ENCODE results near the gene HHATL. TPM values are rescaled to one million over a fixed set of nuclear protein-coding genes. Genes with fewer than 3 reads are reported as not detected.

HHATL gene
- total RNA-seq, 5 donors from 2014 or later (not counting 1 experiment from before 2014, with no cell fraction given) = not detected

- H3K27ac Mint-ChIP-seq = no peak overlapping the region
- peaks cover 5 to 8% of the 10 kb centered on the region in 2 donors for H3K27me3 Mint-ChIP-seq
- 82% methylated on average over 8 of the region's 10 CpGs for WGBS (ENCODE audit: insufficient coverage)
- no peak overlapping the region for H3K27ac ChIP-seq (ENCODE audit: low read length)
- H3K4me3 Mint-ChIP-seq = no peak overlapping the region
- ATAC-seq (replicated peaks in 1 of 4) (no peak), DNase-seq (peak in 1 of 35 experiments; percentile 4)
- ChIA-PET POLR2A (no interaction called here), CTCF (interaction anchor here in 1 of 2 donors (0.6 kb wide), 1 partner anchor 141 kb away, joined by 3 read pairs; no protein-coding TSS in a partner anchor)
- H3K36me3 ChIP-seq (ENCODE audit: control insufficient read depth in 2 of 2, extremely low read depth in 1 of 2, insufficient read depth in 1 of 2, low read length in 1 of 2) = no peaks in the 10 kb centered on the region
- H3K4me1 Mint-ChIP-seq = peaks cover 0 to 3% (median 0%) of the 10 kb centered on the region in 3 donors
- no peaks in the 10 kb centered on the region for H3K9me3 Mint-ChIP-seq
- H3K36me3 Mint-ChIP-seq = no peaks in the 10 kb centered on the region
- no peak overlapping the region for H3K4me3 ChIP-seq (ENCODE audit: control insufficient read depth in 1 of 2, extremely low read depth in 1 of 2, low read length in 1 of 2)
- H3K4me1 ChIP-seq (ENCODE audit: control insufficient read depth in 1 of 2, extremely low read depth in 1 of 2, insufficient read depth in 2 of 2, low read length in 2 of 2) = peaks cover 0 to 6% of the 10 kb centered on the region in 2 experiments
- H3K9me3 ChIP-seq = no peaks in the 10 kb centered on the region
- H3K27me3 ChIP-seq (replicated peaks in 1 of 2; ENCODE audit: control insufficient read depth in 2 of 2, extremely low read depth in 1 of 2, insufficient read depth in 2 of 2, low read length in 1 of 2) = peaks cover 0 to 49% of the 10 kb centered on the region in 2 experiments
Measured at GRCh38 chr3:42705962-42706585, 3.5 kb upstream of the HHATL start.

GRCh38 chr3:42705058-42705767 lies 2.6 kb upstream of the HHATL start:
- peaks cover 5 to 8% of the 10 kb centered on the region in 2 donors for H3K27me3 Mint-ChIP-seq

GRCh38 chr3:42704136-42704841 lies 1.7 kb upstream of the HHATL start:
- WGBS (ENCODE audit: insufficient coverage) = 74% methylated on average over 8 of the region's 8 CpGs
- ATAC-seq (replicated peaks in 1 of 4) (no peak), DNase-seq (peak in 1 of 35 experiments; percentile 7)
- Mint-ChIP-seq H3K4me3 (no peak overlapping the region), H3K4me1 (peaks cover 0 to 4% (median 0%) of the 10 kb centered on the region in 3 donors), H3K36me3 (no peaks in the 10 kb centered on the region), H3K27ac (no peak overlapping the region), H3K27me3 (peaks cover 4 to 6% of the 10 kb centered on the region in 2 donors), H3K9me3 (no peaks in the 10 kb centered on the region)
- CTCF ChIA-PET = no interaction called here
- Histone ChIP-seq H3K4me3 (ENCODE audit: control insufficient read depth in 1 of 2, extremely low read depth in 1 of 2, low read length in 1 of 2) (no peak overlapping the region), H3K9me3 (no peaks in the 10 kb centered on the region), H3K27ac (ENCODE audit: low read length) (no peak overlapping the region), H3K27me3 (replicated peaks in 1 of 2; ENCODE audit: control insufficient read depth in 2 of 2, extremely low read depth in 1 of 2, insufficient read depth in 2 of 2, low read length in 1 of 2) (peaks cover 0 to 55% of the 10 kb centered on the region in 2 experiments), H3K4me1 (ENCODE audit: control insufficient read depth in 1 of 2, extremely low read depth in 1 of 2, insufficient read depth in 2 of 2, low read length in 2 of 2) (peaks cover 0 to 7% of the 10 kb centered on the region in 2 experiments), H3K36me3 (ENCODE audit: control insufficient read depth in 2 of 2, extremely low read depth in 1 of 2, insufficient read depth in 1 of 2, low read length in 1 of 2) (no peaks in the 10 kb centered on the region)
- POLR2A ChIA-PET = no interaction called here

More at GRCh38 chr3:42705058-42705767, 2.6 kb upstream of the HHATL start:
- no peak overlapping the region for H3K4me3 Mint-ChIP-seq
- H3K36me3 Mint-ChIP-seq = no peaks in the 10 kb centered on the region
- no peaks in the 10 kb centered on the region for H3K36me3 ChIP-seq (ENCODE audit: control insufficient read depth in 2 of 2, extremely low read depth in 1 of 2, insufficient read depth in 1 of 2, low read length in 1 of 2)
- ATAC-seq (replicated peaks in 1 of 4) = no peak
- no peaks in the 10 kb centered on the region for H3K9me3 ChIP-seq
- H3K27ac Mint-ChIP-seq = no peak overlapping the region
- no peaks in the 10 kb centered on the region for H3K9me3 Mint-ChIP-seq
- H3K27ac ChIP-seq (ENCODE audit: low read length) = no peak overlapping the region
- H3K4me1 Mint-ChIP-seq = peaks cover 0 to 4% (median 0%) of the 10 kb centered on the region in 3 donors
- H3K4me1 ChIP-seq (ENCODE audit: control insufficient read depth in 1 of 2, extremely low read depth in 1 of 2, insufficient read depth in 2 of 2, low read length in 2 of 2) = peaks cover 0 to 6% of the 10 kb centered on the region in 2 experiments
- H3K27me3 ChIP-seq (replicated peaks in 1 of 2; ENCODE audit: control insufficient read depth in 2 of 2, extremely low read depth in 1 of 2, insufficient read depth in 2 of 2, low read length in 1 of 2) = peaks cover 0 to 53% of the 10 kb centered on the region in 2 experiments
- no peak overlapping the region for H3K4me3 ChIP-seq (ENCODE audit: control insufficient read depth in 1 of 2, extremely low read depth in 1 of 2, low read length in 1 of 2)
- ChIA-PET CTCF (interaction anchor here in 1 of 2 donors (0.6 kb wide), 1 partner anchor 140 kb away, joined by 3 read pairs; no protein-coding TSS in a partner anchor), POLR2A (no interaction called here)
- peak in 1 of 35 experiments; percentile 5 for DNase-seq
- 73% methylated on average over 7 of the region's 7 CpGs for WGBS (ENCODE audit: insufficient coverage)

- Mint-ChIP-seq H3K27ac (no peak overlapping the region), H3K36me3 (no peaks in the 10 kb centered on the region), H3K27me3 (peaks cover 0 to 2% of the 10 kb centered on the region in 2 donors), H3K4me1 (peaks cover 0 to 7% (median 3%) of the 10 kb centered on the region in 3 donors), H3K9me3 (no peaks in the 10 kb centered on the region), H3K4me3 (no peak overlapping the region)
- Histone ChIP-seq H3K4me3 (ENCODE audit: control insufficient read depth in 1 of 2, extremely low read depth in 1 of 2, low read length in 1 of 2) (no peak overlapping the region), H3K36me3 (ENCODE audit: control insufficient read depth in 2 of 2, extremely low read depth in 1 of 2, insufficient read depth in 1 of 2, low read length in 1 of 2) (no peaks in the 10 kb centered on the region), H3K27ac (ENCODE audit: low read length) (no peak overlapping the region), H3K27me3 (replicated peaks in 1 of 2; ENCODE audit: control insufficient read depth in 2 of 2, extremely low read depth in 1 of 2, insufficient read depth in 2 of 2, low read length in 1 of 2) (peaks cover 0 to 56% of the 10 kb centered on the region in 2 experiments), H3K9me3 (no peaks in the 10 kb centered on the region), H3K4me1 (ENCODE audit: control insufficient read depth in 1 of 2, extremely low read depth in 1 of 2, insufficient read depth in 2 of 2, low read length in 2 of 2) (peaks cover 0 to 14% of the 10 kb centered on the region in 2 experiments)
- ATAC-seq (replicated peaks in 1 of 4) = no peak
- peak in 1 of 35 experiments; percentile 9 for DNase-seq
- WGBS (ENCODE audit: insufficient coverage) = no CpG with 5 or more reads among the region's 5 CpGs
- ChIA-PET POLR2A (no interaction called here), CTCF (no interaction called here)
Measured at GRCh38 chr3:42703695-42704025, 1.1 kb upstream of the HHATL start.

- ChIA-PET CTCF (no interaction called here), POLR2A (no interaction called here)
- ATAC-seq (replicated peaks in 1 of 4) (no peak), DNase-seq (peak in 1 of 35 experiments; percentile 4)
- Mint-ChIP-seq H3K27me3 (peaks cover 0 to 4% of the 10 kb centered on the region in 2 donors), H3K4me3 (no peak overlapping the region), H3K4me1 (peaks cover 0 to 11% (median 5%) of the 10 kb centered on the region in 3 donors), H3K9me3 (no peaks in the 10 kb centered on the region), H3K27ac (no peak overlapping the region), H3K36me3 (no peaks in the 10 kb centered on the region)
- Histone ChIP-seq H3K36me3 (ENCODE audit: control insufficient read depth in 2 of 2, extremely low read depth in 1 of 2, insufficient read depth in 1 of 2, low read length in 1 of 2) (no peaks in the 10 kb centered on the region), H3K9me3 (no peaks in the 10 kb centered on the region), H3K4me3 (ENCODE audit: control insufficient read depth in 1 of 2, extremely low read depth in 1 of 2, low read length in 1 of 2) (no peak overlapping the region), H3K4me1 (ENCODE audit: control insufficient read depth in 1 of 2, extremely low read depth in 1 of 2, insufficient read depth in 2 of 2, low read length in 2 of 2) (peaks cover 0 to 19% of the 10 kb centered on the region in 2 experiments), H3K27me3 (replicated peaks in 1 of 2; ENCODE audit: control insufficient read depth in 2 of 2, extremely low read depth in 1 of 2, insufficient read depth in 2 of 2, low read length in 1 of 2) (peaks cover 0 to 55% of the 10 kb centered on the region in 2 experiments), H3K27ac (ENCODE audit: low read length) (no peak overlapping the region)
- 76% methylated on average over 3 of the region's 6 CpGs for WGBS (ENCODE audit: insufficient coverage)
Measured at GRCh38 chr3:42702982-42703694, 540 bp upstream of the HHATL start.
